BJ (cell line): ENCODE results near the gene RGS7. TPM values are rescaled to one million over a fixed set of nuclear protein-coding genes. Genes with fewer than 3 reads are reported as not detected.
A peak's percentile ranks its signal among the peaks of the same experiment; 100 is the strongest.

Experiments used
- CTCF ChIA-PET: fragments of 350-600 bp; formaldehyde crosslinking; extraction: SDS; loops from one replicate; lab custom pipeline; 2021; ENCODE audit warnings: antibody characterized with exemption, inconsistent platforms; lab: Yijun Ruan, JAX
- POLR2A ChIA-PET: fragments of 300-600 bp; sonication (Branson Sonifier 250); formaldehyde crosslinking; extraction: SDS; loops from one replicate; lab custom pipeline; 2021; ENCODE audit warnings: antibody characterized with exemption; lab: Charles Lee
- DNase-seq: peaks from one replicate; pipeline ENCODE4 v3.0.0-alpha.2; 2011; ENCODE audit warnings: low read depth
- H3K27me3 ChIP-seq: 2 replicates; pipeline ENCODE4 v1.6.0; 2011; ENCODE audit warnings: low read length; ENCODE audit not compliant: control insufficient read depth, insufficient read depth
- H3K36me3 ChIP-seq: 2 replicates; pipeline ENCODE4 v1.5.1; 2011; ENCODE audit warnings: low read length; ENCODE audit not compliant: control insufficient read depth, insufficient read depth
- H3K4me3 ChIP-seq: 2 replicates; pipeline ENCODE4 v1.5.1; 2011; ENCODE audit warnings: low read depth, mild to moderate bottlenecking, control low read depth, low read length
- polyA plus RNA-seq: library from polyadenylated mRNA; depleted of rRNA; stranded (reverse); fragments of >200 nt; gene quantifications from 2 replicates; pipeline ENCODE4 v1.2.3, GENCODE V29; 2011
- TF ChIP-seq, protein P1 (sequence below): IDR thresholded peaks from 2 replicates; pipeline ENCODE4 v1.5.1; 2011; ENCODE audit warnings: low read depth, mild to moderate bottlenecking, control low read depth, inconsistent platforms, low read length, moderate library complexity; ENCODE audit not compliant: insufficient read depth

The RGS7 gene
- polyA plus RNA-seq, 1 experiment = 0.93 TPM

- Histone ChIP-seq H3K4me3 (no peak overlapping the region), H3K27me3 (0 out of 2 replicates have a peak, but pooled peaks cover 2% of the 10 kb centered on the region), H3K36me3 (no peaks in the 10 kb centered on the region)
- DNase-seq = no peak
- ChIA-PET POLR2A (no interaction called here), CTCF (interaction anchor here (0.7 to 1.4 kb wide), 6 partner anchors 20 to 535 kb away, joined by 3 to 4 read pairs (median 3); no protein-coding TSS in a partner anchor)
- TF ChIP-seq, protein P1, sequence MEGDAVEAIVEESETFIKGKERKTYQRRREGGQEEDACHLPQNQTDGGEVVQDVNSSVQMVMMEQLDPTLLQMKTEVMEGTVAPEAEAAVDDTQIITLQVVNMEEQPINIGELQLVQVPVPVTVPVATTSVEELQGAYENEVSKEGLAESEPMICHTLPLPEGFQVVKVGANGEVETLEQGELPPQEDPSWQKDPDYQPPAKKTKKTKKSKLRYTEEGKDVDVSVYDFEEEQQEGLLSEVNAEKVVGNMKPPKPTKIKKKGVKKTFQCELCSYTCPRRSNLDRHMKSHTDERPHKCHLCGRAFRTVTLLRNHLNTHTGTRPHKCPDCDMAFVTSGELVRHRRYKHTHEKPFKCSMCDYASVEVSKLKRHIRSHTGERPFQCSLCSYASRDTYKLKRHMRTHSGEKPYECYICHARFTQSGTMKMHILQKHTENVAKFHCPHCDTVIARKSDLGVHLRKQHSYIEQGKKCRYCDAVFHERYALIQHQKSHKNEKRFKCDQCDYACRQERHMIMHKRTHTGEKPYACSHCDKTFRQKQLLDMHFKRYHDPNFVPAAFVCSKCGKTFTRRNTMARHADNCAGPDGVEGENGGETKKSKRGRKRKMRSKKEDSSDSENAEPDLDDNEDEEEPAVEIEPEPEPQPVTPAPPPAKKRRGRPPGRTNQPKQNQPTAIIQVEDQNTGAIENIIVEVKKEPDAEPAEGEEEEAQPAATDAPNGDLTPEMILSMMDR = peak; percentile 36
Measured at GRCh38 chr1:240967070-240967724, 389.8 kb downstream of the RGS7 start.

DNA sequence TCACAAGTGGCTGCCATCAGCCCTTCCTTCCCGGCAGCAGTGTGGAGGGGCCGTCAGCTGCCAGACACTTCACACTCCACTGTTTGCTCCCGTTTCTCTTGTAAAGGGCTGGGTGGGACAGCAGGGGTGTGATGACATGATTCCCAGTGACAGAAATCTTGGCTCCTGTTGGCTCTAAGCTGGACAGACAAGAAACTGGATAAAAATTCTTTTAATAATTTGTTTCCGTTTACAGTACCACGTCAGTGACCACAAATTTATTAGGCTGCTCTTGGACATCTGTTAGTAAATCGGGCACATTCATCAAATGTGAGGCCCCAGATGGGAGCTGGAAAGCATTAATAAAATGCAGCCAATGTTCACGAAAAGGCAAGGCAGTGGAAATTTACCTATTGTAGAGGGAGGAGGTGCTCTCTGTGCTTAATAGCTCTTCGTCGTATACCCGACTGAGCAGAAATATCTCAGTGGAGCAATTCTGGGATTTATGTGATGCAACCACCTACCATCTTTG, 391.4 kb downstream of the RGS7 start:
- no peaks in the 10 kb centered on the region for H3K36me3 ChIP-seq
- no peak overlapping the region for H3K4me3 ChIP-seq
- TF ChIP-seq, protein P1 = no peak
- peak; percentile 33 for DNase-seq
- CTCF ChIA-PET = interaction anchor here (1.0 kb wide), 1 partner anchor 536 kb away, joined by 3 read pairs; no protein-coding TSS in a partner anchor
- 0 out of 2 replicates have a peak, but pooled peaks cover 2% of the 10 kb centered on the region for H3K27me3 ChIP-seq
- POLR2A ChIA-PET = no interaction called here

- Histone ChIP-seq H3K36me3 (no peaks in the 10 kb centered on the region), H3K27me3 (0 out of 2 replicates have a peak, but pooled peaks cover 2% of the 10 kb centered on the region), H3K4me3 (no peak overlapping the region)
- POLR2A ChIA-PET = no interaction called here
- TF ChIP-seq, protein P1 = no peak
- DNase-seq = no peak
- CTCF ChIA-PET = interaction anchor here (1.2 to 1.3 kb wide), 3 partner anchors 12 to 537 kb away, joined by 3 to 5 read pairs (median 3); no protein-coding TSS in a partner anchor
Measured at GRCh38 chr1:240962086-240962485, 394.9 kb downstream of the RGS7 start.

- DNase-seq = no peak
- Histone ChIP-seq H3K27me3 (no peaks in the 10 kb centered on the region), H3K36me3 (no peaks in the 10 kb centered on the region), H3K4me3 (no peak overlapping the region)
- ChIA-PET CTCF (no interaction called here), POLR2A (no interaction called here)
- TF ChIP-seq, protein P1 = no peak
Measured at GRCh38 chr1:240956424-240956823, 400.6 kb downstream of the RGS7 start.

GRCh38 chr1:240956020-240956419, 401.0 kb downstream of the RGS7 start:
- TF ChIP-seq, protein P1 = no peak
- Histone ChIP-seq H3K4me3 (no peak overlapping the region), H3K27me3 (no peaks in the 10 kb centered on the region), H3K36me3 (no peaks in the 10 kb centered on the region)
- DNase-seq = no peak
- ChIA-PET POLR2A (no interaction called here), CTCF (no interaction called here)
